HepG2 (cell line): ENCODE measurements around the gene ABTB2. TPM values are rescaled to one million over a fixed set of nuclear protein-coding genes. Genes with fewer than 3 reads are reported as not detected.
A peak's percentile ranks its signal among the peaks of the same experiment; 100 is the strongest.

Source experiments
- BRCA1 ChIP-seq: sonication (generic); formaldehyde crosslinking; IDR thresholded peaks from 2 replicates; pipeline ENCODE4 v1.4.0; 2020; ENCODE audit warnings: missing genetic modification reagents
- EP300 ChIP-seq, 3 experiments: sonication (generic) in 1 of 3; formaldehyde crosslinking in 1 of 3; IDR thresholded peaks; 2 replicates each; pipeline versions ENCODE4 v1.5.1 to v1.6.1; 2011 to 2020; ENCODE audit warnings: low read depth in 2 of 3, low read length in 2 of 3, borderline replicate concordance in 1 of 3, improper control_type of control experiment in 1 of 3, mild to moderate bottlenecking in 1 of 3, missing genetic modification reagents in 1 of 3, moderate library complexity in 1 of 3
- KLF12 ChIP-seq: sonication (generic); formaldehyde crosslinking; IDR thresholded peaks from 2 replicates; pipeline ENCODE4 v1.4.0; 2020; ENCODE audit warnings: missing genetic modification reagents, borderline replicate concordance
- MIER2 ChIP-seq: IDR thresholded peaks from 2 replicates; pipeline ENCODE4 v1.6.1; 2016; ENCODE audit warnings: missing biosample characterization, missing genetic modification reagents
- MXD4 ChIP-seq: IDR thresholded peaks from 2 replicates; pipeline ENCODE4 v1.6.1; 2016; ENCODE audit warnings: mild to moderate bottlenecking, missing biosample characterization, missing genetic modification reagents
- U2AF2 ChIP-seq: fragments of 200-400 bp; formaldehyde crosslinking; IDR thresholded peaks from 2 replicates; pipeline ENCODE4 v1.6.1; 2017; ENCODE audit warnings: low read depth, mild to moderate bottlenecking, low read length
- ZFP36 ChIP-seq: fragments of 150-350 bp; IDR thresholded peaks from 2 replicates; pipeline ENCODE4 v1.6.1; 2018; ENCODE audit warnings: borderline replicate concordance, low read length, low read depth; ENCODE audit not compliant: partially characterized antibody
- ZFP90 ChIP-seq: sonication (generic); formaldehyde crosslinking; IDR thresholded peaks from 2 replicates; pipeline ENCODE4 v1.8.0; 2022; ENCODE audit warnings: missing genetic modification reagents, mild to moderate bottlenecking, inconsistent platforms, borderline replicate concordance
- ZFX ChIP-seq: sonication (generic); formaldehyde crosslinking; IDR thresholded peaks from 2 replicates; pipeline ENCODE4 v1.4.0; 2020; ENCODE audit warnings: mild to moderate bottlenecking, low read depth, missing genetic modification reagents, moderate library complexity
- ZNF253 ChIP-seq: sonication (generic); formaldehyde crosslinking; IDR thresholded peaks from 2 replicates; pipeline ENCODE4 v1.8.0; 2022; ENCODE audit warnings: mild to moderate bottlenecking, missing genetic modification reagents, borderline replicate concordance
- ZNF543 ChIP-seq: sonication (generic); formaldehyde crosslinking; IDR thresholded peaks from 2 replicates; pipeline ENCODE4 v1.4.0; 2020; ENCODE audit warnings: mild to moderate bottlenecking, missing genetic modification reagents
- ZNF546 ChIP-seq: sonication (generic); formaldehyde crosslinking; conservative IDR thresholded peaks from 2 replicates; pipeline ENCODE4 v1.8.1; 2023; ENCODE audit warnings: mild to moderate bottlenecking, missing genetic modification reagents
- ZNF629 ChIP-seq: sonication (generic); formaldehyde crosslinking; conservative IDR thresholded peaks from 2 replicates; pipeline ENCODE4 v1.5.0; 2020; ENCODE audit warnings: missing genetic modification reagents
- polyA plus RNA-seq, 8 experiments: library from polyadenylated mRNA; depleted of rRNA in 3 of 8; stranded (reverse) in 7 of 8; unstranded in 1 of 8; fragments of >200 nt; fragmentation: Illumina TruSeq in 4 of 8; extraction: Trizol in 4 of 8; gene quantifications; 2 replicates each; pipeline versions ENCODE4 v1.2.1 to v1.2.3, GENCODE V29; 2011 to 2016; ENCODE audit warnings: low read depth in 4 of 8, missing spikeins in 1 of 8, mixed read lengths in 1 of 8; ENCODE audit not compliant: insufficient read depth in 1 of 8
- total RNA-seq, 5 experiments: library from RNA; depleted of rRNA; stranded (reverse); fragments of >200 nt; fragmentation: Illumina TruSeq; extraction: Trizol; gene quantifications; 2 replicates each; pipeline ENCODE4 v1.2.3, GENCODE V29; 2016; ENCODE audit warnings: low read depth in 1 of 5
- TF ChIP-seq, protein P1 (sequence below): sonication (generic); formaldehyde crosslinking; IDR thresholded peaks from 2 replicates; pipeline ENCODE4 v1.4.0; 2020; ENCODE audit warnings: missing genetic modification reagents, borderline replicate concordance
- TF ChIP-seq, protein P2 (sequence below): sonication (generic); formaldehyde crosslinking; IDR thresholded peaks from 2 replicates; pipeline ENCODE4 v1.4.0; 2020; ENCODE audit warnings: missing genetic modification reagents
- TF ChIP-seq, protein P3 (sequence below): sonication (generic); formaldehyde crosslinking; IDR thresholded peaks from 2 replicates; pipeline ENCODE4 v1.9.0; 2021; ENCODE audit warnings: missing genetic modification reagents, borderline replicate concordance

ABTB2 gene
- total and polyA plus RNA-seq, 2 of the 13 experiments (the other 11 are each of a cell fraction or from before 2014, with no cell fraction given): 5.1 to 15.4 TPM

DNA sequence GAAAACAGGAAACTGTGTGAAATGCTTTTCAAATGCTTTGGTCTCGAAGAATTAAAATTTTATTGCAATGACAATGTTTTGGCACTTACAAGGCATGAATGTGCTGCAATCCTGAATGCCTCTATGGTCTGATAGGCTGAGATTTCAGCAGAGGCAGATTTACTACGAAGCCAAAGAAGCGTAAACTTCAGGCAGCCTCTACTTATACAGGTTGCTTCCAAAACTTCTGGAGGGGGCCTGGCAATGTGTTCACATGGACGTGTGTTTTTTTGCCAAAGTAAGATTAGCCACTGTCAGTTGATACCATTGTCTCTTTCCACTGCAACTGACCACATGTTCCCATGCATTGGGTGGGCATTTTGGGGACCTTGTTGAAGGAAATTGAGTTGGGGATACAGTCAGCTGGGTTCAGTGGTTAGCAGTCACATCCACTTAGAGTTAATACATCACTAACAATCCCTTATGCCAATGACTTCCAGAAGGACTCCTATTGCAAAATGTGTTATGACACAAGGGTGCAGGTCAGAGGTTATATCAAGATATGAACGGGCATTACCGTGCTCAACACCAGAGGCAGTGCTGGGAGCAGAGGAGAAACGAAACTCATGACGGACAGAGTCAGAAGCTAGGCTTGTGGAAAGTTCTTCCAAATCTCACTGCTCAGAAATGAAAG, 48.8 kb downstream of the ABTB2 start (continued):
- TF ChIP-seq, protein P1, sequence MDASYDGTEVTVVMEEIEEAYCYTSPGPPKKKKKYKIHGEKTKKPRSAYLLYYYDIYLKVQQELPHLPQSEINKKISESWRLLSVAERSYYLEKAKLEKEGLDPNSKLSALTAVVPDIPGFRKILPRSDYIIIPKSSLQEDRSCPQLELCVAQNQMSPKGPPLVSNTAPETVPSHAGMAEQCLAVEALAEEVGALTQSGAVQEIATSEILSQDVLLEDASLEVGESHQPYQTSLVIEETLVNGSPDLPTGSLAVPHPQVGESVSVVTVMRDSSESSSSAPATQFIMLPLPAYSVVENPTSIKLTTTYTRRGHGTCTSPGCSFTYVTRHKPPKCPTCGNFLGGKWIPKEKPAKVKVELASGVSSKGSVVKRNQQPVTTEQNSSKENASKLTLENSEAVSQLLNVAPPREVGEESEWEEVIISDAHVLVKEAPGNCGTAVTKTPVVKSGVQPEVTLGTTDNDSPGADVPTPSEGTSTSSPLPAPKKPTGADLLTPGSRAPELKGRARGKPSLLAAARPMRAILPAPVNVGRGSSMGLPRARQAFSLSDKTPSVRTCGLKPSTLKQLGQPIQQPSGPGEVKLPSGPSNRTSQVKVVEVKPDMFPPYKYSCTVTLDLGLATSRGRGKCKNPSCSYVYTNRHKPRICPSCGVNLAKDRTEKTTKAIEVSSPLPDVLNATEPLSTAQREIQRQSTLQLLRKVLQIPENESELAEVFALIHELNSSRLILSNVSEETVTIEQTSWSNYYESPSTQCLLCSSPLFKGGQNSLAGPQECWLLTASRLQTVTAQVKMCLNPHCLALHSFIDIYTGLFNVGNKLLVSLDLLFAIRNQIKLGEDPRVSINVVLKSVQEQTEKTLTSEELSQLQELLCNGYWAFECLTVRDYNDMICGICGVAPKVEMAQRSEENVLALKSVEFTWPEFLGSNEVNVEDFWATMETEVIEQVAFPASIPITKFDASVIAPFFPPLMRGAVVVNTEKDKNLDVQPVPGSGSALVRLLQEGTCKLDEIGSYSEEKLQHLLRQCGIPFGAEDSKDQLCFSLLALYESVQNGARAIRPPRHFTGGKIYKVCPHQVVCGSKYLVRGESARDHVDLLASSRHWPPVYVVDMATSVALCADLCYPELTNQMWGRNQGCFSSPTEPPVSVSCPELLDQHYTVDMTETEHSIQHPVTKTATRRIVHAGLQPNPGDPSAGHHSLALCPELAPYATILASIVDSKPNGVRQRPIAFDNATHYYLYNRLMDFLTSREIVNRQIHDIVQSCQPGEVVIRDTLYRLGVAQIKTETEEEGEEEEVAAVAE (CRISPR knock-in tag): peak; percentile 40; the same call in 1 of the 2 replicates
- TF ChIP-seq, protein P2, sequence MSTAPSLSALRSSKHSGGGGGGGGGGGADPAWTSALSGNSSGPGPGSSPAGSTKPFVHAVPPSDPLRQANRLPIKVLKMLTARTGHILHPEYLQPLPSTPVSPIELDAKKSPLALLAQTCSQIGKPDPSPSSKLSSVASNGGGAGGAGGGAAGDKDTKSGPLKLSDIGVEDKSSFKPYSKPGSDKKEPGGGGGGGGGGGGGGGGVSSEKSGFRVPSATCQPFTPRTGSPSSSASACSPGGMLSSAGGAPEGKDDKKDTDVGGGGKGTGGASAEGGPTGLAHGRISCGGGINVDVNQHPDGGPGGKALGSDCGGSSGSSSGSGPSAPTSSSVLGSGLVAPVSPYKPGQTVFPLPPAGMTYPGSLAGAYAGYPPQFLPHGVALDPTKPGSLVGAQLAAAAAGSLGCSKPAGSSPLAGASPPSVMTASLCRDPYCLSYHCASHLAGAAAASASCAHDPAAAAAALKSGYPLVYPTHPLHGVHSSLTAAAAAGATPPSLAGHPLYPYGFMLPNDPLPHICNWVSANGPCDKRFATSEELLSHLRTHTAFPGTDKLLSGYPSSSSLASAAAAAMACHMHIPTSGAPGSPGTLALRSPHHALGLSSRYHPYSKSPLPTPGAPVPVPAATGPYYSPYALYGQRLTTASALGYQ: no peak
- TF ChIP-seq ZFP36: no peak
- no peak for TF ChIP-seq BRCA1 (CRISPR knock-in tag)
- TF ChIP-seq ZFP90 (CRISPR knock-in tag): no peak
- no peak for TF ChIP-seq ZNF546 (CRISPR knock-in tag)
- TF ChIP-seq KLF12 (CRISPR knock-in tag): no peak
- 0 out of 2 replicates have a peak, but pooled peaks have one; percentile 32 for TF ChIP-seq MIER2 (CRISPR knock-in tag)
- TF ChIP-seq ZFX (CRISPR knock-in tag): no peak
- TF ChIP-seq MXD4 (CRISPR knock-in tag): no peak
- no peak for TF ChIP-seq ZNF253 (CRISPR knock-in tag)
- TF ChIP-seq, protein P3, sequence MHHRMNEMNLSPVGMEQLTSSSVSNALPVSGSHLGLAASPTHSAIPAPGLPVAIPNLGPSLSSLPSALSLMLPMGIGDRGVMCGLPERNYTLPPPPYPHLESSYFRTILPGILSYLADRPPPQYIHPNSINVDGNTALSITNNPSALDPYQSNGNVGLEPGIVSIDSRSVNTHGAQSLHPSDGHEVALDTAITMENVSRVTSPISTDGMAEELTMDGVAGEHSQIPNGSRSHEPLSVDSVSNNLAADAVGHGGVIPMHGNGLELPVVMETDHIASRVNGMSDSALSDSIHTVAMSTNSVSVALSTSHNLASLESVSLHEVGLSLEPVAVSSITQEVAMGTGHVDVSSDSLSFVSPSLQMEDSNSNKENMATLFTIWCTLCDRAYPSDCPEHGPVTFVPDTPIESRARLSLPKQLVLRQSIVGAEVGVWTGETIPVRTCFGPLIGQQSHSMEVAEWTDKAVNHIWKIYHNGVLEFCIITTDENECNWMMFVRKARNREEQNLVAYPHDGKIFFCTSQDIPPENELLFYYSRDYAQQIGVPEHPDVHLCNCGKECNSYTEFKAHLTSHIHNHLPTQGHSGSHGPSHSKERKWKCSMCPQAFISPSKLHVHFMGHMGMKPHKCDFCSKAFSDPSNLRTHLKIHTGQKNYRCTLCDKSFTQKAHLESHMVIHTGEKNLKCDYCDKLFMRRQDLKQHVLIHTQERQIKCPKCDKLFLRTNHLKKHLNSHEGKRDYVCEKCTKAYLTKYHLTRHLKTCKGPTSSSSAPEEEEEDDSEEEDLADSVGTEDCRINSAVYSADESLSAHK (CRISPR knock-in tag): no peak
- TF ChIP-seq ZNF629: no peak
- peak in 1 of 2 experiments; percentile 70; a peak in 2 of 4 replicates for TF ChIP-seq EP300 (IDR thresholded peaks at IDR 0.05; ENCODE audit: low read depth in 2 of 2, low read length in 2 of 2)
- TF ChIP-seq EP300 (CRISPR knock-in tag; IDR thresholded peaks at IDR 0.05; ENCODE audit: borderline replicate concordance): no peak
- no peak for TF ChIP-seq ZNF543 (CRISPR knock-in tag)
- TF ChIP-seq U2AF2: no peak
